ENCODE data around the gene THPO. TPM values are rescaled to one million over a fixed set of nuclear protein-coding genes. Genes with fewer than 3 reads are reported as not detected.

The THPO gene
- total and polyA plus RNA-seq, 2 donors (not counting 1 experiment from before 2014, with no cell fraction given), result not detected

GRCh38 chr3:184345317-184346144, 32.5 kb downstream of the THPO start:
- Mint-ChIP-seq H3K4me1 (no peaks in the 10 kb centered on the region), H3K27me3 (no peaks in the 10 kb centered on the region), H3K27ac (no peak overlapping the region), H3K4me3 (no peak overlapping the region), H3K9me3 (ENCODE audit: insufficient read depth) (no peaks in the 10 kb centered on the region)
- Histone ChIP-seq H3K4me2 (replicated peaks; ENCODE audit: low read depth, low read length, poor library complexity, severe bottlenecking) (no peak overlapping the region), H3K4me3 (ENCODE audit: control extremely low read depth in 1 of 5, extremely low read depth in 1 of 5, insufficient read depth in 1 of 5, low read depth in 2 of 5, low read length in 4 of 5) (no peak overlapping the region), H3K9me3 (ENCODE audit: control extremely low read depth in 1 of 3, control insufficient read depth in 2 of 3, insufficient read depth in 1 of 3, low read length in 2 of 3) (no peaks in the 10 kb centered on the region), H3K27ac (ENCODE audit: low read length in 2 of 2) (no peak overlapping the region), H2AFZ (ENCODE audit: insufficient read depth, low read depth, low read length, poor library complexity, severe bottlenecking) (no peak overlapping the region), H3K79me2 (ENCODE audit: control insufficient read depth, insufficient read depth, low read length) (no peaks in the 10 kb centered on the region), H4K20me1 (ENCODE audit: control insufficient read depth, insufficient read depth, low read length, poor library complexity, severe bottlenecking) (no peaks in the 10 kb centered on the region), H3K27me3 (replicated peaks in 1 of 4; ENCODE audit: control extremely low read depth in 1 of 4, control insufficient read depth in 3 of 4, insufficient read depth in 4 of 4, low read length in 3 of 4) (no peaks in the 10 kb centered on the region), H3K36me3 (replicated peaks in 1 of 2; ENCODE audit: control extremely low read depth in 1 of 2, control insufficient read depth in 1 of 2, extremely low read depth in 1 of 2, insufficient read depth in 2 of 2, low read length in 1 of 2) (peaks cover 0 to 4% of the 10 kb centered on the region in 2 experiments), H3K4me1 (ENCODE audit: control insufficient read depth in 2 of 2, insufficient read depth in 2 of 2, low read length in 2 of 2) (no peaks in the 10 kb centered on the region), H3K9ac (ENCODE audit: low read length) (no peak overlapping the region)
- intact Hi-C loops (cut with micrococcal nuclease), result no loop called here
- TF ChIP-seq EZH2 (IDR thresholded peaks at IDR 0.05; ENCODE audit: borderline replicate concordance, insufficient read depth, low read depth, low read length, poor library complexity, severe bottlenecking) (no peak), CTCF (IDR thresholded peaks at IDR 0.05) (no peak)
- peak; percentile 24 for ATAC-seq (ENCODE audit: low read depth)
- ChIA-PET CTCF (interaction anchor here (0.7 to 1.1 kb wide), 3 partner anchors 8 to 450 kb away, joined by 3 to 4 read pairs (median 3); no protein-coding TSS in a partner anchor), POLR2A (no interaction called here)
- DNase-seq, result no peak
- WGBS (ENCODE audit: insufficient coverage), result 80% methylated on average over 10 of the region's 14 CpGs
